Erythroblast (primary cell): ENCODE results near the gene MPV17L2.

Experiments
- DNase-seq, 2 experiments: peaks; one replicate each; lab custom pipeline; 2025; lab: John Stamatoyannopoulos, UW
- GATA1 ChIP-seq: IDR thresholded peaks from 2 replicates; pipeline ENCODE4 v1.6.1; 2011; ENCODE audit warnings: low read depth, mild to moderate bottlenecking, control low read depth, low read length, moderate library complexity
- POLR2A ChIP-seq: IDR thresholded peaks from 2 replicates; pipeline ENCODE4 v1.6.1; 2011; ENCODE audit warnings: mild to moderate bottlenecking, low read length

Gene MPV17L2

GRCh38 chr19:18192673-18193387 is at the start of gene MPV17L2:
TSS of gene MPV17L2 (plus strand) at chr19:18193218. CDS start at chr19:18193282, 64 bp downstream.
- no peak for TF ChIP-seq GATA1
- TF ChIP-seq POLR2A = peak; percentile 69

GRCh38 chr19:18143902-18144301 is 49.1 kb upstream of the MPV17L2 start:
- TF ChIP-seq POLR2A (no peak), GATA1 (no peak)

More at GRCh38 chr19:18192673-18193387, at the start of gene MPV17L2:
- peak; percentile 100 for DNase-seq

GRCh38 chr19:18144361-18144760 is 48.7 kb upstream of the MPV17L2 start:
- TF ChIP-seq POLR2A (no peak), GATA1 (no peak)
- DNase-seq = no peak

More at GRCh38 chr19:18143902-18144301, 49.1 kb upstream of the MPV17L2 start:
- no peak for DNase-seq

- no peak for DNase-seq
- TF ChIP-seq POLR2A = no peak
- TF ChIP-seq GATA1 = no peak
Observed at GRCh38 chr19:18144906-18145305, 48.1 kb upstream of the MPV17L2 start.

- no peak for DNase-seq
- TF ChIP-seq POLR2A = no peak
- no peak for TF ChIP-seq GATA1
Observed at GRCh38 chr19:18145391-18145999, 47.5 kb upstream of the MPV17L2 start.

- no peak for DNase-seq
- no peak for TF ChIP-seq GATA1
- no peak for TF ChIP-seq POLR2A
Observed at GRCh38 chr19:18147396-18147795, 45.6 kb upstream of the MPV17L2 start.

- TF ChIP-seq GATA1 = no peak
- no peak for TF ChIP-seq POLR2A
- peak in 1 of 2 experiments; percentile 39 for DNase-seq
Observed at GRCh38 chr19:18149596-18149975, 43.4 kb upstream of the MPV17L2 start.

GRCh38 chr19:18150776-18151624 is 42.0 kb upstream of the MPV17L2 start:
- TF ChIP-seq GATA1 (no peak), POLR2A (no peak)
- DNase-seq = no peak

- TF ChIP-seq POLR2A (no peak), GATA1 (no peak)
- peak; percentile 97 to 98 for DNase-seq
Observed at GRCh38 chr19:18152442-18152816, 40.6 kb upstream of the MPV17L2 start.

- peak; percentile 99 for DNase-seq
- no peak for TF ChIP-seq GATA1
- TF ChIP-seq POLR2A = peak; percentile 44
Observed at GRCh38 chr19:18152817-18153555, 40.0 kb upstream of the MPV17L2 start, which contains the start of gene PIK3R2. TSS of gene PIK3R2 (plus strand) at chr19:18153163. CDS start at chr19:18155880, 2,717 bp downstream.

- DNase-seq = peak in 1 of 2 experiments; percentile 64
- TF ChIP-seq GATA1 = no peak
- no peak for TF ChIP-seq POLR2A
Observed at GRCh38 chr19:18153556-18154134, 39.4 kb upstream of the MPV17L2 start.
